Mesothelial cell of epicardium (in vitro differentiated cells): ENCODE results near the gene LDAH. TPM values are rescaled to one million over a fixed set of nuclear protein-coding genes. Genes with fewer than 3 reads are reported as not detected.
A peak's percentile ranks its signal among the peaks of the same experiment; 100 is the strongest.

Experiments used
- DNase-seq, 2 experiments: peaks; one replicate each; pipeline ENCODE4 v3.0.0; 2021; ENCODE audit warnings: low spot score in 2 of 2; ENCODE audit not compliant: unreplicated experiment in 2 of 2
- H3K27ac Mint-ChIP-seq: 2 replicates; pipeline ENCODE4 v1.8.0; 2021; ENCODE audit warnings: mixed read lengths
- H3K27me3 Mint-ChIP-seq: 2 replicates; pipeline ENCODE4 v1.8.0; 2021; ENCODE audit warnings: low read depth, mixed read lengths
- H3K36me3 Mint-ChIP-seq: 2 replicates; pipeline ENCODE4 v1.8.0; 2021; ENCODE audit warnings: mixed read lengths
- H3K4me1 Mint-ChIP-seq: 2 replicates; pipeline ENCODE4 v1.8.0; 2021; ENCODE audit warnings: mixed read lengths
- H3K4me3 Mint-ChIP-seq: 2 replicates; pipeline ENCODE4 v1.8.0; 2021; ENCODE audit warnings: mild to moderate bottlenecking, moderate library complexity, mixed read lengths
- H3K9me3 Mint-ChIP-seq: 2 replicates; pipeline ENCODE4 v1.8.0; 2021; ENCODE audit warnings: mixed read lengths
- CTCF ChIP-seq: fragments of 200-600 bp; sonication (generic); IDR thresholded peaks from one replicate; pipeline ENCODE4 v1.5.0; 2021; ENCODE audit warnings: antibody characterized with exemption; ENCODE audit not compliant: unreplicated experiment
- total RNA-seq: library from RNA; stranded (reverse); gene quantifications from 3 replicates; pipeline ENCODE4 v1.2.1, GENCODE V29; 2021

The LDAH gene
- total RNA-seq: 22.6 to 28.9 TPM (median 27.4 TPM) in 3 replicates

GRCh38 chr2:20822535-20823490 lies at the start of gene LDAH:
Gene LDAH (minus strand): TSS chr2:20823101. CDS start chr2:20801463, 21,638 bp downstream.
- no peaks in the 10 kb centered on the region for H3K9me3 Mint-ChIP-seq
- H3K27me3 Mint-ChIP-seq: peaks cover 5% of the 10 kb centered on the region
- peak within 1 kb of the TSS; percentile 95 for H3K4me3 Mint-ChIP-seq
- H3K36me3 Mint-ChIP-seq: peaks cover 3% of the 10 kb centered on the region
- H3K27ac Mint-ChIP-seq: peak within 1 kb of the TSS; percentile 99
- TF ChIP-seq CTCF: no peak
- H3K4me1 Mint-ChIP-seq: peaks cover 13% of the 10 kb centered on the region
- peak; percentile 89 to 95 for DNase-seq

DNA sequence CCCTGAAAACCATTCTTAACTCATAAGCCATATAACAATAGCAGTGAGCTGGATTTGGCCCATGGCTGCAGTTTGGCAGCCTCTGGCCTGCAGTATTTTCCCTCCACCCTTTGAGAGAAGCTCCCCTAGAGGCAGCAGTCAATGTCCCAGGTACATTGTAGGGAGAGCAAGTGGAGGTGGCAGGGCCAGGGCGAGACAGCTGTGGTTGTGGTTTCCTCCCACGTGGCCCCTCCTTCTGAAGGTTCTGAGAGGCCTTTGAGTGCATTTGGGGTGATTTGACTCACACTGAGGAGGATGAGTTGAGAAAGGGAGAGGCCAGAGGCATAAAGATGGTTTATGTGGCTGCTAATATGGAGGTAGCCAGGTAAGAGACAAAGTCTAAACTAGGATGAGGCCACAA lies 45.5 kb upstream of the LDAH start:
- Mint-ChIP-seq H3K27ac (no peak overlapping the region), H3K4me1 (no peaks in the 10 kb centered on the region), H3K9me3 (peaks cover 14% of the 10 kb centered on the region), H3K4me3 (no peak overlapping the region), H3K27me3 (peaks cover 58% of the 10 kb centered on the region), H3K36me3 (no peaks in the 10 kb centered on the region)
- TF ChIP-seq CTCF: no peak
- DNase-seq: no peak

- no peak for TF ChIP-seq CTCF
- Mint-ChIP-seq H3K36me3 (no peaks in the 10 kb centered on the region), H3K4me1 (no peaks in the 10 kb centered on the region), H3K27ac (no peak overlapping the region), H3K27me3 (peaks cover 37% of the 10 kb centered on the region), H3K4me3 (no peak overlapping the region), H3K9me3 (peaks cover 14% of the 10 kb centered on the region)
- no peak for DNase-seq
These were observed 39.9 kb upstream of the LDAH start for GRCh38 chr2:20862850-20863249.

- no peak for TF ChIP-seq CTCF
- Mint-ChIP-seq H3K27me3 (peaks cover 23% of the 10 kb centered on the region), H3K36me3 (no peaks in the 10 kb centered on the region), H3K27ac (no peak overlapping the region), H3K4me1 (no peaks in the 10 kb centered on the region), H3K4me3 (no peak overlapping the region), H3K9me3 (no peaks in the 10 kb centered on the region)
- DNase-seq: no peak
These were observed 32.6 kb upstream of the LDAH start for GRCh38 chr2:20855456-20855855.

DNA sequence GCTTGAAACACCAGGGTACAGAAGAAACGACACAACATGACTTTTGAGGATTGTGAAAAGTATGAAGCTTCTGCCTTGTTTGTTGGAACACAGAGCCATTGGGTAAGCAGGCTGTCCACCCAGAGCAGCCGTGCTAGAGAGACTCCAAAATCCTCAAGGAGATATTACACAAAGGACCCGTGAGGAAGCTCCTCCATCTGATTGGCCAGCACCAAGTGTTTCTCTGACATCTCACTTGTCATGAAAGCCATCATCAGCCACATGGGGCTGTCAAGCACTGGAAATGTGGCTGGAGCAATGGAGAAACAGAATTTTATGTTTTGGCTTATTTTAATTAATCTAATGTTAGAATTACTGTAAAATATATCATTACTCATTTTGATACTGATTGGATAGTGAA lies 29.8 kb upstream of the LDAH start:
- Mint-ChIP-seq H3K36me3 (no peaks in the 10 kb centered on the region), H3K4me1 (no peaks in the 10 kb centered on the region), H3K27me3 (peaks cover 27% of the 10 kb centered on the region), H3K9me3 (no peaks in the 10 kb centered on the region), H3K27ac (no peak overlapping the region), H3K4me3 (no peak overlapping the region)
- no peak for TF ChIP-seq CTCF
- no peak for DNase-seq
